LNCaP clone FGC (cell line): ENCODE results near the gene GRWD1.

Source experiments
- DNase-seq: peaks from one replicate; pipeline ENCODE4 v3.0.0-alpha.2; 2011; ENCODE audit warnings: low read depth
- H3K4me3 ChIP-seq: 2 replicates; pipeline ENCODE4 v1.5.1; 2011; ENCODE audit warnings: mild to moderate bottlenecking, low read depth, low read length, control low read depth
- TF ChIP-seq, protein P1 (sequence below): IDR thresholded peaks from 2 replicates; pipeline ENCODE4 v1.5.1; 2012; ENCODE audit warnings: mild to moderate bottlenecking; ENCODE audit not compliant: control insufficient read depth, insufficient read depth; ENCODE audit errors: extremely low read depth

Gene GRWD1

DNA sequence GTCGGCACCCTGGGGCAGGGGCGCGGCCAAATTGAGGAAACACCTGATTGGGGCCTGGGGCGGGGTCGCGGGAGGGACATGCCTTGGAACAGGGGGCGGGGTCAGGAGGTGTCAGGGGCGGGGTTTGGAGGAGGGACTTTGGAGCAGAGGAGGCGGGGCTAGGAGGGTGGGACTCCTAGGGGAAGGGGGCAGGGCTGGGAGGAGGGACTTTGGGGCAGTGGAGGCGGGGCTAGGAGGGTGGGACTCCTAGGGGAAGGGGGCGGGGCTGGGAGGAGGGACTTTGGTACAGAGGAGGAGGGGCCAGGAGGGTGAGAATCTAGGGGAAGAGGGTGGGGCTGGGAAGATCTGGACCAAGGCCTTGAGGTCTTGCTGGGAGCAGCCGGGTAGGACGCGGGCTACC, 30.4 kb upstream of the GRWD1 start:
- TF ChIP-seq, protein P1, sequence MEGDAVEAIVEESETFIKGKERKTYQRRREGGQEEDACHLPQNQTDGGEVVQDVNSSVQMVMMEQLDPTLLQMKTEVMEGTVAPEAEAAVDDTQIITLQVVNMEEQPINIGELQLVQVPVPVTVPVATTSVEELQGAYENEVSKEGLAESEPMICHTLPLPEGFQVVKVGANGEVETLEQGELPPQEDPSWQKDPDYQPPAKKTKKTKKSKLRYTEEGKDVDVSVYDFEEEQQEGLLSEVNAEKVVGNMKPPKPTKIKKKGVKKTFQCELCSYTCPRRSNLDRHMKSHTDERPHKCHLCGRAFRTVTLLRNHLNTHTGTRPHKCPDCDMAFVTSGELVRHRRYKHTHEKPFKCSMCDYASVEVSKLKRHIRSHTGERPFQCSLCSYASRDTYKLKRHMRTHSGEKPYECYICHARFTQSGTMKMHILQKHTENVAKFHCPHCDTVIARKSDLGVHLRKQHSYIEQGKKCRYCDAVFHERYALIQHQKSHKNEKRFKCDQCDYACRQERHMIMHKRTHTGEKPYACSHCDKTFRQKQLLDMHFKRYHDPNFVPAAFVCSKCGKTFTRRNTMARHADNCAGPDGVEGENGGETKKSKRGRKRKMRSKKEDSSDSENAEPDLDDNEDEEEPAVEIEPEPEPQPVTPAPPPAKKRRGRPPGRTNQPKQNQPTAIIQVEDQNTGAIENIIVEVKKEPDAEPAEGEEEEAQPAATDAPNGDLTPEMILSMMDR: no peak
- no peak overlapping the region for H3K4me3 ChIP-seq
- DNase-seq: no peak

DNA sequence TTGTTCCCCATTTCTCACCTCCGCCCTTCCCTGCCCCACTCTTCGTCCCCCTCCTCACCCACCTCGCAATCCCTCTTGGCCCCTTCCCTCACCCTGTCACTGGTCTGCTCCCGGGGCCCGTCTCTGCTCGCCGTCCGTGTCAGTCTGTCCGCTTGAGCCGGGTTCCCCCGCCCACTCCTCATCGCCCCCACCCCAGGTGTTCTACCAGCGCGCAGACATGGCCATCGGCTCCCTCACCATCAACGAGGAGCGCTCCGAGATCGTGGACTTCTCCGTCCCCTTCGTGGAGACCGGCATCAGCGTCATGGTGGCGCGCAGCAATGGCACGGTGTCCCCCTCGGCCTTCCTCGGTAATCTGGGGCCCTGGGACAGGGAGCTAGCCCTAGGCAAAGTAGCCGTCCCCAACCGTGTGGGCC, 30.0 kb upstream of the GRWD1 start:
- no peak overlapping the region for H3K4me3 ChIP-seq
- TF ChIP-seq, protein P1: no peak
- no peak for DNase-seq

DNA sequence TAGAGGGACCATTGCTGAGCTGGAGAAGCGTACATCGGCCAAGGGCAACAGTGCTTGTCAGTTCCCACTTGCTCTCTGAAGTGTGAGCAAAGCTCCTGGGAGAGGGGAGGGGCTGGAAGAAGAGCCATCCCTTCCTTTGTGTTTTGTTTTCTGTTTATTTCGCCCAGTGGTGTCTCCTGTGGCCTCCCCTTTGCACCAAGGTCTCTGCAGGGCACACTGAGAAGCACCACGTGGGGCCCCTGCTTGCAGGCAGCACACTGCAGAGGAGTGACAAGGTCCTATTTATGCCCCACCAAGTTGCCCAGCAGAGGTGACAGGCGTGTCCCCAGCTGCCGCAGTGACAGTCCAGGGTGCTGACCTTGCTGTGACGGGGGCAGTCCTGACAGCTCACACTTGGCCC, 28.4 kb upstream of the GRWD1 start:
- no peak for DNase-seq
- TF ChIP-seq, protein P1: no peak
- no peak overlapping the region for H3K4me3 ChIP-seq

DNA sequence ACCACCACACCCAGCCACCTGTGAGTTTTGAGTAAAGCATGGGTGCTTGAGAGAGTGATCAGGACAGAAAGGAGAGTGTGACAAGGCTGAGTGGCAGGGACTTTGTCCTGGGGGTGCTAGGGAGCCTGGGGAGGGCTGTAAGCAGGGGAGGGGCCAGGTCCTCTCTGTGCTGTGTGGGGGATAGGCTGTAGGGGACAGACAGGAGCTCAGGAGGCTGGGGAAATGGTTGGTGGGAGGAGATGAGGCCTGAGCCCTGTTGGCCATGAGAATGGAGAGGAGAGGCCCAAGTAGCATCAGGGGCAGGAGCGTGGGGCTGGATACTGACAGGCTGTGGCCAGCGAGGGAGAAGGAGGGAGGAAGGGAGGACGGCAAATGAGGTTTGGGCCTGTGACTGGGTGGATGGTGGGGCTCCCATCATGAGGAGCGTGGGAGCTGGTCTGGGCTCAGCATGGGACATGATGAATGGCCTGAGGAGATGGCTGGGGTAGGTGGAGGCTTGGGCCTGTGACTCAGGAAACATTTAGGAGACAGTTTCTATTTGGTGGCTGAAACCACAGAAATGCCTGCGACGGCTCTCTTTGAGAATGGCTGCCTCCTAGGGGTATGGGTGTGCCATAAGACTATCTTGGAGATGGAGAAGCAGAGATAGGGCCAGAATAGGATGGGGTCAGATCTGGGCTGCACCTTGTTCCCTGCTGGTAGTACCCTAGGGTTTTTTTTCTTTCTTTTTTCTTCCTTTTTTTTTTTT, 27.3 kb upstream of the GRWD1 start:
- DNase-seq: no peak
- H3K4me3 ChIP-seq: no peak overlapping the region

DNA sequence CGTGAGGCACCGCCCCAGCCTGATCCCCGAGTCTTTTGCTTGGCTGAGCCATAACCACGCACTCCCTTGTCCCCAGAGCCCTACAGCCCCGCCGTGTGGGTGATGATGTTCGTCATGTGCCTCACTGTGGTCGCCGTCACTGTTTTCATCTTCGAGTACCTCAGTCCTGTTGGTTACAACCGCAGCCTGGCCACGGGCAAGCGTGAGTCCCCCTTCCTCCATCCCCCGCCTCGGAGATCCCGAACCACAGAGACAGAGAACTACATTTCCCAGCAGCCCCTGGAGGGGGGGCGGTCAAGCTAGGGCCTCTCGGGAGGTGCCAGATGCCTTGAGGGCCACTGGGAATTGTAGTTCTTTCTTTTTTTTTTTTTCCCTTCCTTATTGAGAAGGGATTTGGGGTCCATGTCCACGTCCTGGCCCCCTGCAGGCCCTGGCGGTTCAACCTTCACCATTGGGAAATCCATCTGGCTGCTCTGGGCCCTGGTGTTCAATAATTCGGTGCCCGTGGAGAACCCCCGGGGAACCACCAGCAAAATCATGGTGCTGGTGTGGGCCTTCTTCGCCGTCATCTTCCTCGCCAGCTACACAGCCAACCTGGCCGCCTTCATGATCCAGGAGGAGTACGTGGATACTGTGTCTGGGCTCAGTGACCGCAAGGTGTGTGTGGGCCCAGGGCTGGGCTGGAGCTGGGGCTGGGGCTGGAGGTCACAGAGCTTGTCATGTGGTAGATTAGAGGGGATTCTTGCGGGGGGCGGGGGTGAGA, 26.4 kb upstream of the GRWD1 start:
- TF ChIP-seq, protein P1: no peak
- no peak for DNase-seq

More for the DNA sequence above, 27.3 kb upstream of the GRWD1 start:
- TF ChIP-seq, protein P1: no peak

DNA sequence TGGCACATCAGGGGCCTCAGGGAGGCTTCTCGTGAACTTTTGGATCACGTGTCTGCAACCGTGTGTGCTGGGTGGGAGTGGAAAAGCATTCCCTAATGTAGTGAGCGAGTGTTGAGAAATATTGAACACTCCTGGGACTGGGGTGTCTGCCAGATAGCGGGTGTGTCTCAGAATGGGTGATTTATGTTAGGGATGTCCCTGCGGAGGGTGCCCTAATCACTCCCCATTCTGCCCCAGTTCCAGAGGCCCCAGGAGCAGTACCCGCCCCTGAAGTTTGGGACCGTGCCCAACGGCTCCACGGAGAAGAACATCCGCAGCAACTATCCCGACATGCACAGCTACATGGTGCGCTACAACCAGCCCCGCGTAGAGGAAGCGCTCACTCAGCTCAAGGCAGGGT, 24.2 kb upstream of the GRWD1 start:
- no peak overlapping the region for H3K4me3 ChIP-seq
- DNase-seq: no peak
- TF ChIP-seq, protein P1: no peak

More for the DNA sequence above, 26.4 kb upstream of the GRWD1 start:
- no peak overlapping the region for H3K4me3 ChIP-seq
